ENCODE measurements around the gene SCNN1B. TPM values are rescaled to one million over a fixed set of nuclear protein-coding genes. Genes with fewer than 3 reads are reported as not detected.

SCNN1B gene
- total RNA-seq, result not detected in 2 replicates

GRCh38 chr16:23302045-23302956 lies at the start of gene SCNN1B:
Gene SCNN1B, plus strand, starts transcription at chr16:23302302. Its CDS starts 46,298 bp downstream, at chr16:23348600.

Other genes starting within 250 kb of the SCNN1B start
- 4.3 and 4.7 TPM in 2 replicates for gene USP31, start 152.8 kb upstream of the SCNN1B start, total RNA-seq
- gene SCNN1G, start 119.6 kb upstream of the SCNN1B start, total RNA-seq, result 0.22 TPM in 1 of 2 replicates, not detected in the other
- 27.8 and 29.8 TPM in 2 replicates for gene COG7, start 150.9 kb downstream of the SCNN1B start, total RNA-seq
- gene GGA2, start 208.2 kb downstream of the SCNN1B start, total RNA-seq, result 43.5 and 47.9 TPM in 2 replicates